ENCODE results near the gene RHOBTB1.

DNA sequence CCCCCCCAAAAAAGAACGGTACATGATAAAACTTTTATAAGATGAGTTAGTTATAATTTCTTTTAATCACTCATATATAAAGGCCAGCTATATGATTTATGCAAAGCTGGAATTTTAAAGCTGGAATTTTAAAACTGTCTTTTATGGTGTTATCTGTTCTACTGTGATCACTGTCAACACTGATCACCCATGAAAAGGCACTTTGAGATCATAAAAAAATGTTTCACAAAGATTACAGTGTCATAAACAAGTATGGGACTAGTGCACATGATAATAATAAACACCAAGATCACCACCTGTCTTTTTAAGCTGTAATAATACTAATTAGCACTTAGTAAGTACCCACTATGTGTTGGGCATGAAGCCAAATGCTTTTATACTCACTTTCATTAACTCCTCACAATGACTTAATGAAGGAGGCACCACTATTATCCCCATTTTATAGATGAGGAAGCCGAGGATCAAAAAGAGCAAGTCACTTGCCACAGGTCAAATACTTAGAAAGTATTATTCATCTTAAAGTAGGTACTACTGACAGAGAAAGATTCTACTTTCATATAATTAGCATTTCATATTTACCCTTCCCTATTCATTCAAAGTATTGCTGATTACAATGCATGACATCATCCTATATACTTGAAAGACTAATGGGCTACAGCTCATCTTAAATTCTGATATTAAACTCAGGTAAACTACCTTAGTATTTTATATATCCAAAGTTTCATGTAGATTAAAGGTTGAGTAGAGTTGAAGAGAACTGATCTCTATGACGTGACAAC is 8.3 kb upstream of the RHOBTB1 start:
- no peak for TF ChIP-seq POLR2AphosphoS5 (IDR thresholded peaks at IDR 0.05)
- TF ChIP-seq, protein P1, sequence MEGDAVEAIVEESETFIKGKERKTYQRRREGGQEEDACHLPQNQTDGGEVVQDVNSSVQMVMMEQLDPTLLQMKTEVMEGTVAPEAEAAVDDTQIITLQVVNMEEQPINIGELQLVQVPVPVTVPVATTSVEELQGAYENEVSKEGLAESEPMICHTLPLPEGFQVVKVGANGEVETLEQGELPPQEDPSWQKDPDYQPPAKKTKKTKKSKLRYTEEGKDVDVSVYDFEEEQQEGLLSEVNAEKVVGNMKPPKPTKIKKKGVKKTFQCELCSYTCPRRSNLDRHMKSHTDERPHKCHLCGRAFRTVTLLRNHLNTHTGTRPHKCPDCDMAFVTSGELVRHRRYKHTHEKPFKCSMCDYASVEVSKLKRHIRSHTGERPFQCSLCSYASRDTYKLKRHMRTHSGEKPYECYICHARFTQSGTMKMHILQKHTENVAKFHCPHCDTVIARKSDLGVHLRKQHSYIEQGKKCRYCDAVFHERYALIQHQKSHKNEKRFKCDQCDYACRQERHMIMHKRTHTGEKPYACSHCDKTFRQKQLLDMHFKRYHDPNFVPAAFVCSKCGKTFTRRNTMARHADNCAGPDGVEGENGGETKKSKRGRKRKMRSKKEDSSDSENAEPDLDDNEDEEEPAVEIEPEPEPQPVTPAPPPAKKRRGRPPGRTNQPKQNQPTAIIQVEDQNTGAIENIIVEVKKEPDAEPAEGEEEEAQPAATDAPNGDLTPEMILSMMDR (IDR thresholded peaks at IDR 0.05) = no peak
- no peak for TF ChIP-seq EP300 (IDR thresholded peaks at IDR 0.05)
